Measurements from ENCODE around the gene XPR1.

Gene XPR1

GRCh38 chr1:180929389-180929788 lies 297.6 kb downstream of the XPR1 start:
- TF ChIP-seq RAD21 (IDR thresholded peaks at IDR 0.05; ENCODE audit: low read depth), result no peak
- no peak for TF ChIP-seq CREB1 (IDR thresholded peaks at IDR 0.05; ENCODE audit: low read depth)
- TF ChIP-seq REST (IDR thresholded peaks at IDR 0.05; ENCODE audit: low read depth), result no peak
- no peak for TF ChIP-seq FOXM1 (IDR thresholded peaks at IDR 0.05; ENCODE audit: borderline replicate concordance, low read depth)
- TF ChIP-seq TEAD4 (IDR thresholded peaks at IDR 0.05), result no peak
- TF ChIP-seq YY1 (IDR thresholded peaks at IDR 0.05; ENCODE audit: low read depth), result no peak
- no peak for TF ChIP-seq ZBTB7A (IDR thresholded peaks at IDR 0.05; ENCODE audit: low read depth)
- TF ChIP-seq TAF1 (IDR thresholded peaks at IDR 0.05; ENCODE audit: low read depth), result no peak
- TF ChIP-seq EP300 (IDR thresholded peaks at IDR 0.05; ENCODE audit: borderline replicate concordance), result no peak
- no peak for TF ChIP-seq NFIC (IDR thresholded peaks at IDR 0.05)
- no peak for TF ChIP-seq CEBPB (IDR thresholded peaks at IDR 0.05)

- TF ChIP-seq NFIC (IDR thresholded peaks at IDR 0.05), result no peak
- no peak for TF ChIP-seq MAX (IDR thresholded peaks at IDR 0.05)
- TF ChIP-seq ZBTB7A (IDR thresholded peaks at IDR 0.05; ENCODE audit: low read depth), result no peak
- TF ChIP-seq TAF1 (IDR thresholded peaks at IDR 0.05; ENCODE audit: low read depth), result no peak
- TF ChIP-seq EP300 (IDR thresholded peaks at IDR 0.05; ENCODE audit: borderline replicate concordance), result no peak
- TF ChIP-seq REST (IDR thresholded peaks at IDR 0.05; ENCODE audit: low read depth), result no peak
- TF ChIP-seq EGR1 (IDR thresholded peaks at IDR 0.05), result no peak
- TF ChIP-seq RAD21 (IDR thresholded peaks at IDR 0.05; ENCODE audit: low read depth), result no peak
- TF ChIP-seq CREB1 (IDR thresholded peaks at IDR 0.05; ENCODE audit: low read depth), result no peak
- no peak for TF ChIP-seq TEAD4 (IDR thresholded peaks at IDR 0.05)
- TF ChIP-seq FOXM1 (IDR thresholded peaks at IDR 0.05; ENCODE audit: borderline replicate concordance, low read depth), result no peak
Measured at GRCh38 chr1:180930687-180931086, 298.9 kb downstream of the XPR1 start.

GRCh38 chr1:180931529-180931928 lies 299.7 kb downstream of the XPR1 start:
- TF ChIP-seq NFIC (IDR thresholded peaks at IDR 0.05) (no peak), FOXM1 (IDR thresholded peaks at IDR 0.05; ENCODE audit: borderline replicate concordance, low read depth) (no peak), TCF12 (IDR thresholded peaks at IDR 0.05; ENCODE audit: low read depth) (no peak), EGR1 (IDR thresholded peaks at IDR 0.05) (no peak)

- TF ChIP-seq REST (IDR thresholded peaks at IDR 0.05; ENCODE audit: low read depth) (no peak), RAD21 (IDR thresholded peaks at IDR 0.05; ENCODE audit: low read depth) (no peak), YY1 (IDR thresholded peaks at IDR 0.05; ENCODE audit: low read depth) (no peak), NFIC (IDR thresholded peaks at IDR 0.05) (no peak)
Measured at GRCh38 chr1:180932378-180932777, 300.6 kb downstream of the XPR1 start.

- TF ChIP-seq MAX (IDR thresholded peaks at IDR 0.05), result no peak
- no peak for TF ChIP-seq CEBPB (IDR thresholded peaks at IDR 0.05)
- no peak for TF ChIP-seq NFIC (IDR thresholded peaks at IDR 0.05)
- TF ChIP-seq TEAD4 (IDR thresholded peaks at IDR 0.05), result no peak
- no peak for TF ChIP-seq TAF1 (IDR thresholded peaks at IDR 0.05; ENCODE audit: low read depth)
- TF ChIP-seq FOXM1 (IDR thresholded peaks at IDR 0.05; ENCODE audit: borderline replicate concordance, low read depth), result no peak
- TF ChIP-seq CREB1 (IDR thresholded peaks at IDR 0.05; ENCODE audit: low read depth), result no peak
- TF ChIP-seq EP300 (IDR thresholded peaks at IDR 0.05; ENCODE audit: borderline replicate concordance), result no peak
- no peak for TF ChIP-seq REST (IDR thresholded peaks at IDR 0.05; ENCODE audit: low read depth)
- TF ChIP-seq YY1 (IDR thresholded peaks at IDR 0.05; ENCODE audit: low read depth), result no peak
- no peak for TF ChIP-seq ZBTB7A (IDR thresholded peaks at IDR 0.05; ENCODE audit: low read depth)
- TF ChIP-seq TCF12 (IDR thresholded peaks at IDR 0.05; ENCODE audit: low read depth), result no peak
- no peak for TF ChIP-seq RAD21 (IDR thresholded peaks at IDR 0.05; ENCODE audit: low read depth)
- no peak for TF ChIP-seq EGR1 (IDR thresholded peaks at IDR 0.05)
- no peak for TF ChIP-seq USF1 (IDR thresholded peaks at IDR 0.05)
Measured at GRCh38 chr1:180933141-180933540, 301.3 kb downstream of the XPR1 start.

Measured in Ishikawa (cell line).